ENCODE results near the gene SLC1A5.
"Not testable (repeated sequence)": the region's sequence is repeated elsewhere in the genome, so short reads cannot be mapped to it uniquely, and the experiment has no call there.

The SLC1A5 gene

DNA sequence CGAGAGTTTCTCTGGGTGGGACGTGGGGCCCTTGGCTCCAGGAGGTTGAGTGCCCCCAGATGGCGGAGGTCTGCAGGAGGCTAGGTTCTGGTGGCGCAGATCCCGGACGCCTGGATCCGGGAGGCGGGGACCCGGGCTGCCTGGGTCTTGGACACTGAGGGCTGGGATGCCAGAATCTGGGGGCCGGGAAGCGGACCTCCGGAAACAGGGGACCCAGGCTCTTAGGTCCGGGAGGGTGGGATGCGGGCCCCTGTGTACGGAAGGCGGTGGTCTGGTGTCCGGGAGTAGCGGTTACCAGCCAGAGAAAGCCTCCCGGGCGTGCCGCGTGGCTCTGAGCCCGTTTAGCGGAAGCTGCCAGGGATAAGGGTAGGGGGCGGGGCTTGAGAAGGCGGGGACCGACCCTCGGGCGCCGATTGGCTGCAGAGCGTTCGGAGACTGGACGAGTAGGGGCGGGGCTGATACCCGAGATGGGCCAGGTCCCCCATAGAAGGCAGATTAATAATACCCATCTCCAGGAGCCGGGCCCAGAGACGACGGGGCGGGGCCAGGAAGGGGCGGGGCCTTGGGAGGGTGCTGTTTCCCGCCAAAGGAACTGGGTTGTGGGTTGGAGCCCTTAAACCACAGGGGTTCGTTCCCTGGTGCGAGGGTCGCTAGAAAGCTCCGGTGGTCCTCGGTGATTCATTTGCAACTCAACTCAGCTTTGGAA, at the start of gene SLC1A5:
Gene SLC1A5, minus strand, starts transcription at position 333 of the 706 bp plus-strand sequence. CDS start 629 bp downstream, outside the sequence.
- peak; percentile 98 for DNase-seq (ENCODE audit: low spot score)

GRCh38 chr19:46838160-46838559, 49.8 kb upstream of the SLC1A5 start:
- DNase-seq (ENCODE audit: low spot score), result no peak

DNA sequence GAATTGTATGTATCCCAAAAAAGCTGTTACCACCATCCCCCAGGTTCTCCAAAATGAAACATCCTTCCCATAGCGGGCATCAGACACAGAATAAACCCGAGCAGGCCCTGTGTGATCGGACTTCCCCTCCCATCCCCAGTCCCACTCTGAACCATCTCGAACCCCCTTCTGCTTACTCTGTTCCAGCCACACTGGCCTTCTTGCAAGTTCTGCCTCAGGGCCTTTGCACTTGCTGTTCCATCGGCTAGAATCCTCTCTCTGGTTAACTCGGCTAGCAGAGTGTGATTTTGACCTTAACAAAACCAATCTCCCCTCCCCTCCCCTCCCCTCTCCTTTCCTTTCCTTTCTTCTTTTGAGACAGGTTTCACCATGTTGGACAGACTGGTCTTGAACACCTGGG, 46.6 kb upstream of the SLC1A5 start:
- DNase-seq (ENCODE audit: low spot score), result no peak

GRCh38 chr19:46834121-46834520, 45.7 kb upstream of the SLC1A5 start:
- DNase-seq (ENCODE audit: low spot score), result no peak

DNA sequence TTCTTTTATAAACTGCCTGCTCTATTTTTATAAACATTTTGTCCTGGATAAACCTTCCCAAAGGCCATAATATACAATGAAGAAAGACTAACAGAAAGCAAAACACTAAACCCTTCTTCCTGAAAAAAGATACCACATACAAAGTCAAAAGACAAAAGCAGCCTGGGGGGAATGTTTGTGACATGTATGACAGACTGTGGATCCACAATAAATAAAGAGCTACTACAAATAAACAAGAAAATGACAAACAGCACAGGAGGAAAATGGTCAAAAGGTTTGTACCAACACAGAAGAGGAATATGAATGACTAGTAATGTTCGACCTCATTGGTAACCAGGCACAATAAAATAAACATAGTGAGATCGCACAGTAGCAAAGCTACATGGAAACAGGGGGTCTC, 42.5 kb upstream of the SLC1A5 start:
- no peak for DNase-seq (ENCODE audit: low spot score)

GRCh38 chr19:46828484-46828883, 40.1 kb upstream of the SLC1A5 start:
- no peak for DNase-seq (ENCODE audit: low spot score)

DNA sequence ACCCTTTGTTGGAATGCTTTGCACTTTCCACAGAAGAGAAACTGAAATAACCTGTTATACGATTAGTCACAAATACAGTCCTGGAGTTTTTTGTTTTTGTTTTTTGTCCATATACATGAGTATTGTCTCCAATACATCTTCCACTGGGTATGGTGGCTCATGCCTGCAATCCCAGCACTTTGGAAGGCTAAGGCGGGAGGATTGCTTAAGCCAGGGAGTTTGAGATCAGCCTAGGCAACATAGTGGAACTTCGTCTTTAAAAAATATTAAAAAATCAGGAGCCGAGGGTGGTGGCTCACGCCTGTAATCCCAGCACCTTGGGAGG, 37.3 kb upstream of the SLC1A5 start:
- no peak for DNase-seq (ENCODE audit: low spot score)

GRCh38 chr19:46824890-46825730, 36.7 kb upstream of the SLC1A5 start:
- no peak for DNase-seq (ENCODE audit: low spot score)

- DNase-seq (ENCODE audit: low spot score), result no peak
Observed at GRCh38 chr19:46823049-46823448, 34.7 kb upstream of the SLC1A5 start.

GRCh38 chr19:46822410-46822787, 34.0 kb upstream of the SLC1A5 start:
- not testable (repeated sequence) for DNase-seq (ENCODE audit: low spot score)

GRCh38 chr19:46821512-46822409, 33.4 kb upstream of the SLC1A5 start:
- DNase-seq (ENCODE audit: low spot score), result no peak

GRCh38 chr19:46818812-46819211, 30.4 kb upstream of the SLC1A5 start:
- no peak for DNase-seq (ENCODE audit: low spot score)

- DNase-seq (ENCODE audit: low spot score), result no peak
Observed at GRCh38 chr19:46815833-46816627, 27.6 kb upstream of the SLC1A5 start.

DNA sequence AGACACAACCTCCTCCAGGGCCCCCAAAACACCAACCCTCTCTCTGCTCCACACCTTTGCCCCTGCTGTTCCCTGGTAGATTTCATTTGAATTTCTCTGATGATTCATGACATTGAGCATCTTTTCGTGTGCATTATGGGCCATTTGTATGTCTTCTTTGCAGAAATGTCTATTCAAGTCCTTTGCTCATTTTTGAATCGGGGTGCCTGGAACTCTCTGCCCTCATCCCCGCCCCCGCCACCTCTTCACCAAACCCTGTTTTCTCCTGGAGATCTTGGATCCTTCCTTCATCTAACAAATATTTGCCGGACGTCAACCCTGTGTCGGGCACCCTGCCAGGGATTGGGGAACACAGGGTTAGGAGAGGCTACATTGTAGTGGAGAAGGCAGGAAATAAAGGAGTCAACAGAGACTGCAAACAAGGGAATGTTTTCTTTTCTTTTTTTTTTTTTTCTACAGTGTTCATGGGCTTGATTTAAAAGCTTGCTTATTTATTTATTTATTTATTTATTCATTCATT, 25.5 kb upstream of the SLC1A5 start:
- peak; percentile 47 for DNase-seq (ENCODE audit: low spot score)

DNA sequence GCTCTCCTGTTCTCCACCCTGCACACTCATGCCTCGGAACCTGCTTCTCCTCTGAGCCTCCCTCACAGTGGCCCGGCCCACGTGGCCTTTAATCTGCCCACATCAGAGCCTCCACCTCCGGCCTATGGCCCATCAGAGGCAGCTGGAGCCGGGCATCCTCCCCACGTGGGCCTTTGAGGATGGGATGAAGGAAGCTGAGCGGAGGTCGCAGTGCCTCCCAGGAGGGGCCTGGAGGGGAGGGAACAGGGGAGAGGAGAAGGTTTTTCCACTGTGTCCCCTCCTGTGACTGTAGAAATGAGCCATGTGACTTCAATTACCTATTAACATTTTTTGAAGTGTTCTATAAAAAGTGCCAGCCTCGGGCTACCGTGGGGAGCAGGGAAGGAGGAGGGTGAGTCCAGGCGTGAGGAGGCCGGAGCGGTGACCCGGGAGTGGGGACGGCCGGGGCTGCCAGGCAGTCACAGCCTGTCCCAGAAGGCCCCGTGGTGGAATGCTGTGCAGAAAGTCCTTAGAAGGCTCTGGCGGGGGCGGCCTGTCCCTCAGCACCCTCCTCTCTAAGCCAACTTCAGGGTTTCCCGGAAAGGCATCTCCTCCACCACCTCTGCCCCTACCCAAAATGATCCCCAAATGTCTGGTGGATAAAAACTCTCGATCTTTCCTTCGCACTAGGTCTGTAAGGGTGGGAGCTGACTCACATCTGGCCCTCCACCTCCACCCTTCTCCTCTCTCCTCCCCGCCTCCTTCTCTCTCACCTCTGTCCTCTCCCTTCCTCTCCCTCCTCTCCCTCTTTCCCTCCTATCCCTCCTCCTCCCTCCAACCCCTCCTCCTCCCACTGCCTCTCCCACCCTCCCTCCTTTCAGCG, 24.8 kb upstream of the SLC1A5 start:
- no peak for DNase-seq (ENCODE audit: low spot score)

- no peak for DNase-seq (ENCODE audit: low spot score)
Observed at GRCh38 chr19:46809534-46810272, 21.3 kb upstream of the SLC1A5 start.

DNA sequence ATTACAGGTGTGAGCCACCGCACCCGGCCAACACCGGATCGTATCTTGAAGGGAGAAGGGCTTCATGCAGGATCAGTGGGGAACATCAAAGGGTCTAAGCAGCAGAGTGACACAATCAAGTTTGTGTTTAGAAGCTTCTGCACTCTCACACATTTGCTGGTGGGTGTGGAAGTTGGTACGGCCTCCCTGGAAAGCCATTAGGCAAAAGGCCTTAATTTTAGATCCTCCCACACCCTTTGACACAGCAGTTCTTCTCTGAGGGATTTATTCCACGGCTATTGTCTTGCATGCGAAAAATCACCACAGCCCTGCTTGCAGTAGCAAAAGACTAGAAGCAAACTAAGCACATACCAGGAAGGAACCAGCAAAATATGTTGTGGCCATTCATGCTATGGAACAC, 18.3 kb upstream of the SLC1A5 start:
- DNase-seq (ENCODE audit: low spot score), result no peak

DNA sequence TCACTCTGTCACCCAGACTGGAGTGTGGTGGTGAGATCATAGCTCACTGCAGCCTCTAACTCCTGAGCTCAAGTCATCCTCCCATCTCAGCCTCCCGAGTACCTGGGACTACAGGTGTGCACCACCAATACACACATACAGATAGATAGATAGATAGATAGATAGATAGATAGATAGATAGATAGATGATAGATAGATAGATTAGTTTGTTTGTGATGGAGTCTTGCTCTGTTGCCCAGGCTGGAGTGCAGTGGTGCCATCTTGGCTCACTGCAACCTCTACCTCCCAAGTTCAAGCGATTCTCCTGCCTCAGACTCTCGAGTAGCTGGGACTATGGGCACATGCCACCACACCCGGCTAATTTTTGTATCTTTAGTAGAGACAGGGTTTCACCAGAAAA, 16.0 kb upstream of the SLC1A5 start:
- not testable (repeated sequence) for DNase-seq (ENCODE audit: low spot score)

DNA sequence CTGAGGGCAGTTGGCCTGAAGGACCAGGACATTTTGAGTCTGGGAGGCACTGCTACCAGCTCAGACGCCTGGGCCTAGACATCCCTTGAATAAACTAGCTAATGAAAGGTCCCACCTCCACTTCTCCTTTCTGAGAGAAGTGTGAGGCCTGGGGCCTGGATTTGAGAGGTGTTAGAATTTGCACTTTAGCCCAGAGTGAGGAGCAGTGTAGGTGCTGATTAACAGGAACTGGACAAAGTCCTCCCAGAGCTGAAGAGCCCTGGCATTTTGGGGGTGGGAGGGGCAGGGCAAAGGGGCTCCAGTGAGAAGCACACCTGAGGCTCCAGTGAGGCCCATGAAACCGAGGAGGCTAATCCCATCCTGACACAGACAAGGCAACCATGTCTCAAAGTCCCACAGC, 15.2 kb upstream of the SLC1A5 start:
- DNase-seq (ENCODE audit: low spot score), result no peak

DNA sequence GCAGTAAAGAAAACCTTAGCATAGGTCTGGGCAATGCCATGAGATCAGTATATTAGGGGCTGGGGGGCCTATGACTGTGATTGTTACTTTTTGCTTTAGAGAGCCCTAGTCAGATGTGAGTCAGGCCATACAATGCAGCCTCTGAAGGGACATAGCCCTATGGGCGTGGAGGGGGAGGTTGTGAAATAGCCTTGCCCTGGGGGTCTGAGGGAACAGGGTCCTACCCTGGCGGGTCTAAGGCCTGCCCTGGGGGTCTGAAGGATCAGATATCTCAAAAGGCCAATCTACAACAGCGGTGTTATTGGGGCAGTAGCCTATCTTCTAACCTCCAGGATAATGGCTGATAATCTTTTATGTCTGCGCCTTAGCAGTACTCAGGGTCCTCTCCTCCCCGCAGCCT, 13.8 kb upstream of the SLC1A5 start:
- DNase-seq (ENCODE audit: low spot score), result no peak
